GM12891 (cell line): ENCODE data around the gene APBA3.

Experiments used
- DNase-seq: peaks from one replicate; pipeline ENCODE4 v3.0.0; 2011; ENCODE audit warnings: low spot score; ENCODE audit not compliant: insufficient read length
- FAIRE-seq: peaks from 2 replicates; lab custom pipeline; 2011; peaks lifted over from hg19 to GRCh38; lab: Jason Lieb, UNC
- PAX5 ChIP-seq: IDR thresholded peaks from 2 replicates; pipeline ENCODE4 v1.6.1; 2011; ENCODE audit warnings: low read length, moderate library complexity, mild to moderate bottlenecking; ENCODE audit not compliant: insufficient read depth, severe bottlenecking
- POLR2A ChIP-seq: IDR thresholded peaks from 2 replicates; pipeline ENCODE4 v1.6.1; 2011; ENCODE audit warnings: low read depth, low read length, control low read depth
- POLR2AphosphoS5 ChIP-seq: IDR thresholded peaks from 2 replicates; pipeline ENCODE4 v1.6.1; 2011; ENCODE audit warnings: low read depth, low read length, control low read depth
- POU2F2 ChIP-seq: IDR thresholded peaks from 2 replicates; pipeline ENCODE4 v1.6.1; 2011; ENCODE audit warnings: low read depth, mild to moderate bottlenecking, control low read depth, low read length, moderate library complexity
- SPI1 ChIP-seq: IDR thresholded peaks from 2 replicates; pipeline ENCODE4 v1.6.1; 2011; ENCODE audit warnings: low read depth, low read length, control low read depth
- TAF1 ChIP-seq: IDR thresholded peaks from 2 replicates; pipeline ENCODE4 v1.6.1; 2011; ENCODE audit warnings: low read depth, low read length, control low read depth

The APBA3 gene

GRCh38 chr19:3733549-3734309 lies 27.8 kb downstream of the APBA3 start:
- TF ChIP-seq SPI1 = no peak
- TF ChIP-seq POU2F2 = no peak
- FAIRE-seq (no peak), DNase-seq (no peak)

DNA sequence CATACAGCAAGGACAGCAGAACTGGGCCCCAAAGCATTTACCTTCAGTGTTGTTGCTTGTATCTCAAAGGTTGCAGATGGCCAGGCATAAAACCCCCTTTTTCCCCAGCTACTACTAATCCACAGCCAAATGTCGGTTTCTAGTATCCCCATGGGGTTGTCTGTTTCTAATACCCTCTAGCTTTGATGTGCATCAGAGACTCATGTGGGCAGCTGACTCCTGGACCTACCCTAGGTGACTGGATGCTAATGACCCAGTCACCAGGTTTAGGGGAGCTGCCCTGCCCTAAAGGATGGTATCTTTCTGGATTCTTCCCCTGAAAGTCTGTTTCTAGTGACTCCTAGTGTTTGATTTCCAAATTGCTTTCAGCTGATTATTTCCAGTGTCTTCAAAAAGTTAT lies 29.4 kb downstream of the APBA3 start:
- TF ChIP-seq POU2F2 = no peak
- TF ChIP-seq PAX5 = no peak
- no peak for TF ChIP-seq TAF1
- TF ChIP-seq SPI1 = no peak
- no peak for TF ChIP-seq POLR2AphosphoS5
- no peak for DNase-seq
- FAIRE-seq = no peak

- TF ChIP-seq POU2F2 = no peak
- no peak for TF ChIP-seq SPI1
- no peak for TF ChIP-seq POLR2A
- TF ChIP-seq POLR2AphosphoS5 = no peak
- TF ChIP-seq PAX5 = no peak
- TF ChIP-seq TAF1 = no peak
- FAIRE-seq = no peak
- DNase-seq = no peak
These were observed 31.0 kb downstream of the APBA3 start for GRCh38 chr19:3730457-3730958.

DNA sequence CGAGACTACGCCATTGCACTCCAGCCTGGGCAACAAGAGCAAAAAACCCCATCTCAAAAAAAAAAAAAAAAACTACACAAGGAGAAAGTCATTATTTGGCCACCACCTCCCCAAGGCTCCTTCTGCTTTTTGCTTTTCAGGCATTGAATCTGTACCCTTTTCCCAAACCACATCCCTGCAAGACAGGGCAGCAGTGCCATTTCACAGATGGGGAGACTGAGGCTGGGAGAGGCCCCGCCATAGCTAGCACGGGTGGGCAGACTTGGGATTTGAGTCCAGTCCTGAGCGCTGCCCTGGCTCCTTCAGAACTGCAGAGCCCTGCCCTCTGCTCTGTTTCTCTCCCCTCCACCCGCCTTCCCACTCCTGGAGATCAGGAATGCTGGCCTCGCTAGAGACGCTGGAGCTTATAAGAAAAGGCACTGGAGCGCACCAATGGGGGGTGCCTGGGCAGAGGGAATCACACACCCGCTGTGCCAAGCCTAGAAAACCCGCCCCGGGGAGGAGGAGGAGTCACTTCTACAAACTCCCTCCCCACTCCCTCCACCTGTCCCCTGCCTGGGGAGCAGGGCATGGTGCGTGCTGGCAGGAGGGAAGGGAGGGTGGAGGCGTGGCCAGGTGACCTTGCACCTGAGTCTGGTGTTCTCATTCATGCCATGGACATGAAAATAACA lies 35.7 kb downstream of the APBA3 start:
- TF ChIP-seq PAX5 (no peak), POU2F2 (no peak), SPI1 (no peak), POLR2AphosphoS5 (no peak), TAF1 (no peak), POLR2A (no peak)
- DNase-seq (no peak), FAIRE-seq (no peak)

DNA sequence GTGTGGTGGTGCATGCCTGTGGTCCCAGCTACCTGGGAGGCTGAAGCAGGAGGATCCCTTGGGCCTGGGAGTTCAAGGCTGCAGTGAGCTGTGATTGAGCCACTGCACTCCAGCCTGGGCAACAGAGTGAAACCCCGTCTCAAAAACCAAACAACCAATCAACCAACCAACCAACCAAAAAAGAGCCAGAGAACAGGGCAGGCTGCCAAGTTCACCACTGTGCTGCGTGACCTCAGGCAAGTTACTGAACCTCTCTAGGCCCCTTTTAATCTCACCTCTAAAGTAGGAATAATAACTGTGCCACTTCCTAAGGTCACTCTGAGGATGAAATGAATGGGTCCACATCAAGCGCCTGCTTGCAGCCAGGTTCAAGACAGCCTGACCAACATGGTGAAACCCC lies 36.4 kb downstream of the APBA3 start:
- DNase-seq (no peak), FAIRE-seq (no peak)
- no peak for TF ChIP-seq TAF1

DNA sequence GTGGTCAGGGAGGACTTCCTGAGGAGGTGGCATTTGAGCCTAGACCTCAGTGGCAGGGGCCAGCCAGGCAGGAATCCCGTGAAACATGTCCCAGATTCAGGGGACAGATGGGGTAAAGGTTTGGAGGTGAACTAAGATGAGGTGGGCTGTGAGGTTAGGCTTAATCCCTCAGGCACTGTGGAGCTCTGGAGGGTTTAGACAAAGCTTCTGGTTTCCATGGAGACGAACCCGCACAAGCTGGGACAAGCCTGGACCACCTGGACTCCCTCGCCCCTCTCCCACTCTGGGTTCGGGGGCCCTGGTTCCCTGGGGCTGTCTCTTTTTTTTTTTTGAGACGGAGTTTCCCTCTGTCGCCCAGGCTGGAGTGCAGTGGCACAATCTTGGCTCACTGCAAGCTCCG lies 37.6 kb downstream of the APBA3 start:
- TF ChIP-seq POU2F2 (no peak), POLR2A (no peak), PAX5 (no peak), SPI1 (no peak), TAF1 (no peak), POLR2AphosphoS5 (no peak)
- DNase-seq = no peak
- no peak for FAIRE-seq

- no peak for FAIRE-seq
These were observed 38.4 kb downstream of the APBA3 start for GRCh38 chr19:3723110-3723488.

DNA sequence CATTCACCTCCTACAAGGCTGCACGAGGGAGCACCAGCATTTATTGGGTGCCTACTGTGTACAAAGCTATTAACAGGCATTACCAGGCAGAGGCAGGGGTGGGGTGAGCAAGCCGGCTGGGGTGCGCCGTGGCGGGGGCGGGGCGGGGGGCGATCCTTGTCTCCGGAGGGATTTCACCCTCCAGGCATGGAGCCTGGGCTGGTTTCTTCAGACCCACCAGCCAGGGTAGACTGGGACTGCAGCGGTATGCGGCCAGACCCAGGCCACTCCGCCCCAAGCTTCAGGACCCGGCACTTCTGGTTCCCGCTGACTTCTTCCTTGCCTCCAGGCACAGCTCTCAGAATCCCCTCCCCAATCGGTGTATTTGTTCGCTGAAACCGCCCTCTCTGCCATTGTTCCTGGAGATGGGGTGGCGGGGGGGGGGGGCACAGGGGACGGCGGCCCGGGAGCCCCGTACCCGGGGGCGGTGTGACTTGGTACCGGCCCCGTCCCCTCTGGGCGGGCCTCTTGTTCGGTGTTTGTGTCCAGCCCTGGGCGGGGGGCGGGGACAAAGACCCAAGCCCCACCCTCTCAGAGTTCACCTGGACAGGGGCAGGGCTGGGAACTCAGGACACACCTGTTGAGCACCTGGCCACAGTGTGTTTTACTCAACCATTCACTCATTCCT lies 38.9 kb downstream of the APBA3 start:
- FAIRE-seq = no peak
- no peak for DNase-seq
- TF ChIP-seq TAF1 (no peak), POLR2AphosphoS5 (no peak), PAX5 (no peak), POLR2A (no peak), SPI1 (no peak), POU2F2 (no peak)

More at GRCh38 chr19:3723110-3723488, 38.4 kb downstream of the APBA3 start:
- no peak for DNase-seq
- TF ChIP-seq POU2F2 (no peak), POLR2A (no peak), PAX5 (no peak), POLR2AphosphoS5 (no peak), TAF1 (no peak), SPI1 (no peak)

- no peak for TF ChIP-seq SPI1
- no peak for TF ChIP-seq POLR2AphosphoS5
- TF ChIP-seq POU2F2 = no peak
- TF ChIP-seq PAX5 = no peak
- TF ChIP-seq POLR2A = no peak
- no peak for TF ChIP-seq TAF1
- no peak for FAIRE-seq
- no peak for DNase-seq
These were observed 39.5 kb downstream of the APBA3 start for GRCh38 chr19:3721887-3722442.
